IMR-90 (cell line): ENCODE data around the gene ST8SIA6. TPM values are rescaled to one million over a fixed set of nuclear protein-coding genes. Genes with fewer than 3 reads are reported as not detected.

Experiments
- ATAC-seq: fragments of 200-7000 bp; cut with Tn5 transposase; 2 replicates; pipeline ENCODE4 v1.9.1; 2020; ENCODE audit warnings: low read depth, mild to moderate bottlenecking, moderate library complexity
- BruUV-seq: library from RNA; stranded (reverse); fragments of 400-500 nt; replicated peaks from 2 replicates; lab custom pipeline; 2021; lab: Mats Ljungman, UMichigan
- CTCF ChIA-PET: fragments of 300-600 bp; formaldehyde crosslinking; extraction: SDS; loops from one replicate; lab custom pipeline; 2021; ENCODE audit warnings: antibody characterized with exemption; lab: Yijun Ruan, JAX
- POLR2A ChIA-PET: fragments of 300-600 bp; sonication (Branson Sonifier 250); formaldehyde crosslinking; loops from one replicate; lab custom pipeline; 2022; ENCODE audit warnings: antibody characterized with exemption; ENCODE audit not compliant: unreplicated experiment; lab: Charles Lee
- DNase-seq: peaks from one replicate; pipeline ENCODE4 v3.0.0; 2013
- H2AFZ ChIP-seq: replicated peaks from 2 replicates; pipeline ENCODE3; 2013; ENCODE audit warnings: low read length, mild to moderate bottlenecking; ENCODE audit not compliant: poor library complexity
- H2AK5ac ChIP-seq: 2 replicates; pipeline ENCODE4 v1.6.1; 2013; ENCODE audit warnings: low read depth, low read length, inconsistent platforms
- H2AK9ac ChIP-seq: replicated peaks from 2 replicates; pipeline ENCODE3; 2013; ENCODE audit warnings: mild to moderate bottlenecking, low read depth, low read length, moderate library complexity; ENCODE audit not compliant: poor library complexity
- H2BK120ac ChIP-seq: 2 replicates; pipeline ENCODE4 v1.6.1; 2013; ENCODE audit warnings: low read depth, low read length, inconsistent platforms
- H2BK15ac ChIP-seq: 3 replicates; pipeline ENCODE4 v1.6.1; 2013; ENCODE audit warnings: low read depth, low read length, inconsistent platforms
- H2BK20ac ChIP-seq: 2 replicates; pipeline ENCODE4 v1.6.1; 2013; ENCODE audit warnings: low read depth, mild to moderate bottlenecking, inconsistent platforms, low read length, moderate library complexity
- H2BK5ac ChIP-seq: 2 replicates; pipeline ENCODE4 v1.6.1; 2013; ENCODE audit warnings: mild to moderate bottlenecking, low read depth, low read length, inconsistent platforms; ENCODE audit not compliant: poor library complexity, severe bottlenecking
- H3K14ac ChIP-seq: replicated peaks from 2 replicates; pipeline ENCODE4 v1.6.1; 2013; ENCODE audit warnings: low read depth, low read length, inconsistent platforms
- H3K18ac ChIP-seq: 2 replicates; pipeline ENCODE4 v1.6.1; 2013; ENCODE audit warnings: low read depth, low read length, control low read depth
- H3K23ac ChIP-seq: 2 replicates; pipeline ENCODE4 v1.6.1; 2013; ENCODE audit warnings: low read depth, low read length, inconsistent platforms
- H3K27ac ChIP-seq: 2 replicates; pipeline ENCODE4 v1.5.1; 2013; ENCODE audit warnings: mild to moderate bottlenecking, control low read depth, low read length; ENCODE audit not compliant: insufficient read depth
- H3K27me3 ChIP-seq: 2 replicates; pipeline ENCODE4 v1.6.1; 2013; ENCODE audit warnings: low read length; ENCODE audit not compliant: control insufficient read depth, insufficient read depth
- H3K36me3 ChIP-seq: 2 replicates; pipeline ENCODE4 v1.6.1; 2013; ENCODE audit warnings: low read length, mixed read lengths; ENCODE audit not compliant: control insufficient read depth, insufficient read depth
- H3K4ac ChIP-seq: 2 replicates; pipeline ENCODE4 v1.6.1; 2013; ENCODE audit warnings: low read depth, low read length, inconsistent platforms
- H3K4me1 ChIP-seq: 2 replicates; pipeline ENCODE4 v1.6.1; 2013; ENCODE audit warnings: low read length, mixed read lengths; ENCODE audit not compliant: control insufficient read depth, insufficient read depth
- H3K4me2 ChIP-seq: 2 replicates; pipeline ENCODE4 v1.6.1; 2013; ENCODE audit warnings: low read depth, mild to moderate bottlenecking, control low read depth, low read length, moderate library complexity
- H3K4me3 ChIP-seq: 2 replicates; pipeline ENCODE4 v1.5.1; 2013; ENCODE audit warnings: low read depth, mild to moderate bottlenecking, control low read depth, low read length, moderate library complexity; ENCODE audit not compliant: insufficient read depth
- H3K56ac ChIP-seq: 2 replicates; pipeline ENCODE4 v1.6.1; 2013; ENCODE audit warnings: low read length, inconsistent platforms; ENCODE audit not compliant: insufficient read depth; ENCODE audit errors: extremely low read depth
- H3K79me1 ChIP-seq, 2 experiments: 2 replicates each; pipeline ENCODE4 v1.6.1; 2013; ENCODE audit warnings: low read length in 2 of 2, inconsistent platforms in 1 of 2, low read depth in 1 of 2
- H3K9ac ChIP-seq: 2 replicates; pipeline ENCODE4 v1.6.1; 2013; ENCODE audit warnings: low read depth, low read length, control low read depth
- H3K9me1 ChIP-seq: 2 replicates; pipeline ENCODE4 v1.6.1; 2013; ENCODE audit warnings: low read length, inconsistent platforms; ENCODE audit not compliant: insufficient read depth
- H3K9me3 ChIP-seq: 2 replicates; pipeline ENCODE4 v1.6.1; 2013; ENCODE audit warnings: low read length; ENCODE audit not compliant: control insufficient read depth, insufficient read depth
- H4K20me1 ChIP-seq: 2 replicates; pipeline ENCODE4 v1.6.1; 2013; ENCODE audit warnings: low read length, inconsistent platforms; ENCODE audit not compliant: insufficient read depth
- H4K5ac ChIP-seq: 2 replicates; pipeline ENCODE4 v1.6.1; 2013; ENCODE audit warnings: mild to moderate bottlenecking, low read depth, low read length, control low read depth
- H4K8ac ChIP-seq, 2 experiments: 2 replicates each; pipeline ENCODE4 v1.6.1; 2013; ENCODE audit warnings: low read depth in 2 of 2, low read length in 2 of 2, control low read depth in 1 of 2, inconsistent platforms in 1 of 2
- H4K91ac ChIP-seq: 2 replicates; pipeline ENCODE4 v1.6.1; 2013; ENCODE audit warnings: low read depth, low read length, inconsistent platforms; ENCODE audit not compliant: insufficient read depth
- BHLHE40 ChIP-seq: fragments of 150-350 bp; IDR thresholded peaks from 2 replicates; pipeline ENCODE4 v1.6.1; 2016; ENCODE audit warnings: mild to moderate bottlenecking, low read depth, low read length
- ELK1 ChIP-seq: fragments of 150-350 bp; IDR thresholded peaks from 2 replicates; pipeline ENCODE4 v1.6.1; 2016; ENCODE audit warnings: low read depth, mild to moderate bottlenecking, low read length, moderate library complexity, borderline replicate concordance
- MAFK ChIP-seq: IDR thresholded peaks from 2 replicates; pipeline ENCODE4 v1.6.1; 2012; ENCODE audit warnings: low read depth, low read length, improper control_type of control experiment
- MXI1 ChIP-seq: IDR thresholded peaks from 2 replicates; pipeline ENCODE4 v1.6.1; 2012; ENCODE audit warnings: low read depth, mild to moderate bottlenecking, low read length, moderate library complexity, borderline replicate concordance
- SMC3 ChIP-seq: fragments of 150-350 bp; IDR thresholded peaks from 2 replicates; pipeline ENCODE4 v1.6.1; 2016; ENCODE audit warnings: low read depth, mild to moderate bottlenecking, antibody characterized with exemption, low read length, moderate library complexity
- USF2 ChIP-seq: fragments of 150-350 bp; IDR thresholded peaks from 2 replicates; pipeline ENCODE4 v1.6.1; 2017; ENCODE audit warnings: mild to moderate bottlenecking, antibody characterized with exemption, low read length, low read depth
- WGBS, 2 experiments: methylation state at CpG; one replicate each; pipeline versions ENCODE4 v1.1.5 to v1.1.7; 2013; ENCODE audit warnings: missing lambda C conversion rate in 2 of 2; ENCODE audit not compliant: insufficient read length in 1 of 2; ENCODE audit errors: extremely low coverage in 2 of 2; 5-methylcytosine and 5-hydroxymethylcytosine counted together
- dilution Hi-C: fragments of 300-500 bp; cut with HindIII; formaldehyde crosslinking; loops from one replicate; pipeline ENCODE4 v1.14.3; 2018; ENCODE audit warnings: low sequenced_read_pairs; ENCODE audit not compliant: unreplicated experiment
- in situ Hi-C: fragments of 300-500 bp; cut with MboI; formaldehyde crosslinking; loops from 3 replicates; pipeline ENCODE4 v1.14.3; 2019; ENCODE audit warnings: low sequenced_read_pairs, inconsistent platforms, mixed read lengths
- intact Hi-C: fragments of 100-400 bp; cut with micrococcal nuclease; formaldehyde crosslinking; loops from 2 replicates; pipeline ENCODE4 v1.10.0; 2022
- polyA plus RNA-seq, 3 experiments: library from polyadenylated mRNA; depleted of rRNA; stranded (reverse); fragments of >200 nt; gene quantifications; 2 replicates each; pipeline ENCODE4 v1.2.3, GENCODE V29; 2012; ENCODE audit warnings: low replicate concordance in 1 of 3
- total RNA-seq: library from RNA; depleted of rRNA; stranded (reverse); fragments of >200 nt; gene quantifications from 2 replicates; pipeline ENCODE4 v1.2.3, GENCODE V29; 2012

The ST8SIA6 gene
- total and polyA plus RNA-seq, 2 of the 4 experiments (the other 2 are of a cell fraction) = 0.10 to 0.18 TPM

GRCh38 chr10:17412323-17412722 lies 42.1 kb downstream of the ST8SIA6 start:
- in situ Hi-C loops = no loop called here
- Histone ChIP-seq H3K4me3 (no peak overlapping the region), H3K9me1 (no peaks in the 10 kb centered on the region), H3K4ac (no peak overlapping the region), H3K9me3 (peaks cover 2% of the 10 kb centered on the region; the same call in 1 of the 2 replicates), H3K9ac (no peak overlapping the region), H4K8ac (no peak overlapping the region), H3K56ac (no peak overlapping the region), H3K27me3 (peaks cover 19% of the 10 kb centered on the region), H3K23ac (no peak overlapping the region), H3K79me1 (no peaks in the 10 kb centered on the region), H3K18ac (no peak overlapping the region), H3K36me3 (no peaks in the 10 kb centered on the region), H2AK9ac (no peak overlapping the region), H3K4me2 (no peak overlapping the region), H2BK120ac (no peak overlapping the region), H3K27ac (no peak overlapping the region), H3K4me1 (no peaks in the 10 kb centered on the region), H4K91ac (no peak overlapping the region), H2AK5ac (no peak overlapping the region), H2AFZ (no peak overlapping the region), H2BK5ac (no peak overlapping the region), H4K5ac (no peak overlapping the region), H2BK20ac (no peak overlapping the region), H2BK15ac (no peak overlapping the region), H4K20me1 (no peaks in the 10 kb centered on the region), H3K14ac (no peak overlapping the region)
- no peak for ATAC-seq
- TF ChIP-seq USF2 = no peak
- no peak for TF ChIP-seq MXI1
- TF ChIP-seq SMC3 = no peak
- no peak for TF ChIP-seq MAFK
- TF ChIP-seq BHLHE40 = no peak
- no peak for TF ChIP-seq ELK1
- BruUV-seq = no TSS peak
- POLR2A ChIA-PET = no interaction called here
- dilution Hi-C loops = no loop called here
- intact Hi-C loops = no loop called here
- WGBS, 2 experiments = 29% methylated on average over 1 of the region's 2 CpGs; no CpG with 5 or more reads in 1 of the 2 experiments
- DNase-seq = no peak
- CTCF ChIA-PET = no interaction called here
